HCT116 (cell line): ENCODE results near the gene ANKRD60. TPM values are rescaled to one million over a fixed set of nuclear protein-coding genes. Genes with fewer than 3 reads are reported as not detected.

ENCODE experiments used
- ATAC-seq: fragments of 200-7000 bp; cut with Tn5 transposase; 2 replicates; pipeline ENCODE4 v1.9.1; 2020; ENCODE audit warnings: mild to moderate bottlenecking, moderate library complexity
- BruUV-seq: library from RNA; stranded (reverse); fragments of 400-500 nt; replicated peaks from 2 replicates; lab custom pipeline; 2021; lab: Mats Ljungman, UMichigan
- CTCF ChIA-PET: fragments of 300-600 bp; sonication (Branson Sonifier 250); formaldehyde crosslinking; loops from one replicate; lab custom pipeline; 2021; ENCODE audit warnings: antibody characterized with exemption; lab: Charles Lee
- POLR2A ChIA-PET: fragments of 300-600, 350-600 bp; sonication (Branson Sonifier 250); formaldehyde crosslinking; loops from one replicate; lab custom pipeline; 2021; ENCODE audit warnings: antibody characterized with exemption; lab: Charles Lee
- RAD21 ChIA-PET, 2 experiments: fragments of 300-600 bp; sonication (Branson Sonifier 250); formaldehyde crosslinking; loops; one replicate each; lab custom pipeline; 2023; ENCODE audit warnings: low total read pairs in 2 of 2; ENCODE audit not compliant: uncharacterized antibody in 2 of 2, unreplicated experiment in 2 of 2, low non-redundant PET in 1 of 2; lab: Charles Lee
- DNase-seq: peaks from one replicate; pipeline ENCODE4 v3.0.0-alpha.2; 2010; ENCODE audit warnings: low read depth, low spot score
- H2AFZ ChIP-seq: fragments of 200-600 bp; shearing (Covaris generic), sonication (generic); 2 replicates; pipeline ENCODE4 v1.6.1; 2017; ENCODE audit warnings: low read depth, mixed run types, mixed read lengths, antibody characterized with exemption, low read length; ENCODE audit not compliant: poor library complexity, severe bottlenecking
- H3K27ac ChIP-seq: 2 replicates; pipeline ENCODE4 v1.5.1; 2012; ENCODE audit warnings: low read depth, low read length
- H3K27me3 ChIP-seq: fragments of 200-600 bp; sonication (generic); 2 replicates; pipeline ENCODE4 v1.6.1; 2016; ENCODE audit warnings: mixed run types, low read length, mixed read lengths; ENCODE audit not compliant: insufficient read depth
- H3K36me3 ChIP-seq, 2 experiments: fragments of 200-500 bp in 1 of 2; fragments of 200-600 bp in 1 of 2; sonication (Bioruptor generic) in 1 of 2; sonication (generic) in 1 of 2; 2 replicates each; pipeline versions ENCODE4 v1.5.1 to v1.6.1; 2014 to 2016; ENCODE audit warnings: low read length in 2 of 2, inconsistent platforms in 1 of 2, mixed read lengths in 1 of 2, mixed run types in 1 of 2; ENCODE audit not compliant: insufficient read depth in 2 of 2, control insufficient read depth in 1 of 2
- H3K4me1 ChIP-seq, 2 experiments: fragments of 200-600 bp in 1 of 2; sonication (generic) in 1 of 2; 2 replicates each; pipeline versions ENCODE4 v1.5.1 to v1.6.1; 2012 to 2017; ENCODE audit warnings: low read length in 2 of 2, inconsistent platforms in 1 of 2, mild to moderate bottlenecking in 1 of 2, mixed read lengths in 1 of 2, mixed run types in 1 of 2, moderate library complexity in 1 of 2; ENCODE audit not compliant: insufficient read depth in 2 of 2, control insufficient read depth in 1 of 2
- H3K4me2 ChIP-seq: fragments of 200-600 bp; sonication (generic); 2 replicates; pipeline ENCODE4 v1.6.1; 2017; ENCODE audit warnings: mixed run types, low read length, mixed read lengths
- H3K4me3 ChIP-seq, 2 experiments: fragments of 200-600 bp in 1 of 2; sonication (generic) in 1 of 2; replicated peaks in 1 of 2; 2 replicates each; pipeline ENCODE4 v1.5.1; 2011 to 2016; ENCODE audit warnings: low read length in 2 of 2, control low read depth in 1 of 2, low read depth in 1 of 2, mild to moderate bottlenecking in 1 of 2, mixed read lengths in 1 of 2, mixed run types in 1 of 2
- H3K79me2 ChIP-seq: fragments of 200-600 bp; sonication (generic); 2 replicates; pipeline ENCODE4 v1.6.1; 2017; ENCODE audit warnings: mild to moderate bottlenecking, mixed run types, low read length, moderate library complexity, mixed read lengths; ENCODE audit not compliant: insufficient read depth
- H3K9ac ChIP-seq: fragments of 200-600 bp; sonication (generic); 2 replicates; pipeline ENCODE4 v1.6.1; 2016; ENCODE audit warnings: low read length, mixed read lengths
- H3K9me2 ChIP-seq: fragments of 200-600 bp; sonication (generic), shearing (Covaris generic); 2 replicates; pipeline ENCODE4 v1.6.1; 2017; ENCODE audit warnings: mixed run types, mild to moderate bottlenecking, moderate library complexity; ENCODE audit not compliant: insufficient read depth
- H3K9me3 ChIP-seq, 2 experiments: fragments of 200-500 bp in 1 of 2; fragments of 200-600 bp in 1 of 2; sonication (Bioruptor generic) in 1 of 2; sonication (generic) in 1 of 2; 2 replicates each; pipeline ENCODE4 v1.6.1; 2014 to 2017; ENCODE audit warnings: low read length in 2 of 2, mixed read lengths in 2 of 2, inconsistent platforms in 1 of 2, low read depth in 1 of 2, mild to moderate bottlenecking in 1 of 2, mixed run types in 1 of 2, moderate library complexity in 1 of 2; ENCODE audit not compliant: control insufficient read depth in 1 of 2, insufficient read depth in 1 of 2
- H4K20me1 ChIP-seq: fragments of 200-600 bp; sonication (generic), shearing (Covaris generic); 2 replicates; pipeline ENCODE4 v1.6.1; 2017; ENCODE audit warnings: mixed run types, mild to moderate bottlenecking, moderate library complexity; ENCODE audit not compliant: insufficient read depth
- CTCF ChIP-seq, 3 experiments: fragments of 200-600 bp in 1 of 3; sonication (generic) in 1 of 3; IDR thresholded peaks in 2 of 3; conservative IDR thresholded peaks in 1 of 3; 2 replicates each; pipeline ENCODE4 v1.5.1; 2012 to 2017; ENCODE audit warnings: low read depth in 2 of 3, low read length in 2 of 3, antibody characterized with exemption in 1 of 3, borderline replicate concordance in 1 of 3, control low read depth in 1 of 3, mild to moderate bottlenecking in 1 of 3, mixed read lengths in 1 of 3, mixed run types in 1 of 3, moderate library complexity in 1 of 3; ENCODE audit not compliant: insufficient read depth in 1 of 3
- EGR1 ChIP-seq: IDR thresholded peaks from 2 replicates; pipeline ENCODE4 v1.6.1; 2012; ENCODE audit warnings: low read depth
- ELF1 ChIP-seq: IDR thresholded peaks from 2 replicates; pipeline ENCODE4 v1.6.1; 2012; ENCODE audit warnings: low read depth, borderline replicate concordance
- FOSL1 ChIP-seq: IDR thresholded peaks from 2 replicates; pipeline ENCODE4 v1.6.1; 2012; ENCODE audit warnings: low read depth
- JUND ChIP-seq: IDR thresholded peaks from 2 replicates; pipeline ENCODE4 v1.6.1; 2012
- RAD21 ChIP-seq: IDR thresholded peaks from 2 replicates; pipeline ENCODE4 v1.6.1; 2012; ENCODE audit warnings: low read depth, mild to moderate bottlenecking
- TCF7L2 ChIP-seq: IDR thresholded peaks from 2 replicates; pipeline ENCODE4 v1.7.0; 2011; ENCODE audit warnings: borderline replicate concordance, inconsistent platforms; ENCODE audit not compliant: insufficient read depth, insufficient read length; ENCODE audit errors: extremely low read depth
- YY1 ChIP-seq: IDR thresholded peaks from 2 replicates; pipeline ENCODE4 v1.6.1; 2011; ENCODE audit warnings: low read length, low read depth, moderate library complexity, mild to moderate bottlenecking; ENCODE audit not compliant: insufficient replicate concordance; ENCODE audit errors: extremely low read depth
- ZNF274 ChIP-seq: fragments of 200-500 bp; sonication (Bioruptor generic); IDR thresholded peaks from 2 replicates; pipeline ENCODE4 v1.6.1; 2014; ENCODE audit warnings: mild to moderate bottlenecking, low read depth, low read length, inconsistent platforms
- intact Hi-C: fragments of 100-400 bp; cut with micrococcal nuclease; formaldehyde crosslinking; loops from 2 replicates; pipeline ENCODE4 v1.10.0; 2022
- total RNA-seq: library from RNA; stranded (reverse); gene quantifications from one replicate; pipeline ENCODE4 v1.2.1, GENCODE V29; 2021; ENCODE audit not compliant: unreplicated experiment

ANKRD60 gene
- total RNA-seq, 1 experiment from 2014 or later = not detected

GRCh38 chr20:58174708-58175280 lies 53.7 kb downstream of the ANKRD60 start:
- no peaks in the 10 kb centered on the region for H3K27me3 ChIP-seq
- no peak overlapping the region for H3K9ac ChIP-seq
- H4K20me1 ChIP-seq = no peaks in the 10 kb centered on the region
- BruUV-seq = no TSS peak
- H3K9me3 ChIP-seq = no peaks in the 10 kb centered on the region
- DNase-seq (no peak), ATAC-seq (no peak)
- CTCF ChIA-PET = no interaction called here
- no peak overlapping the region for H3K4me3 ChIP-seq
- POLR2A ChIA-PET = interaction anchor here (0.7 kb wide), 1 partner anchor 185 kb away, joined by 6 read pairs; no protein-coding TSS in a partner anchor
- intact Hi-C loops = loop anchor here (10.0 kb wide), 1 partner anchor 580 kb away; no protein-coding TSS in a partner anchor
- H3K4me2 ChIP-seq = no peak overlapping the region
- no peaks in the 10 kb centered on the region for H3K9me2 ChIP-seq
- peaks cover 0 to 8% of the 10 kb centered on the region in 2 experiments; a peak in 2 of 4 replicates for H3K4me1 ChIP-seq
- H3K27ac ChIP-seq = no peak overlapping the region
- no peaks in the 10 kb centered on the region for H3K36me3 ChIP-seq
- no peak overlapping the region for H2AFZ ChIP-seq
- TF ChIP-seq YY1 (no peak), CTCF (IDR thresholded peaks at IDR 0.05 in 2 of 3, conservative IDR thresholded peaks at IDR 0.05 in 1 of 3; ENCODE audit: borderline replicate concordance in 1 of 3, insufficient read depth in 1 of 3, low read depth in 2 of 3, low read length in 2 of 3) (no peak), ELF1 (no peak), JUND (no peak), ZNF274 (no peak), TCF7L2 (no peak), EGR1 (no peak), RAD21 (no peak), FOSL1 (no peak)
- no peaks in the 10 kb centered on the region for H3K79me2 ChIP-seq
- RAD21 ChIA-PET = no interaction called here
